HepG2 (cell line): ENCODE results near the gene MPST. TPM values are rescaled to one million over a fixed set of nuclear protein-coding genes. Genes with fewer than 3 reads are reported as not detected.
A peak's percentile ranks its signal among the peaks of the same experiment; 100 is the strongest.

Experiments used
- DRAP1 ChIP-seq: IDR thresholded peaks from 2 replicates; pipeline ENCODE4 v1.6.1; 2016; ENCODE audit warnings: missing genetic modification reagents, missing compliant biosample characterization
- FOSL2 ChIP-seq: sonication (generic); formaldehyde crosslinking; IDR thresholded peaks from 2 replicates; pipeline ENCODE4 v1.4.0; 2020; ENCODE audit warnings: missing genetic modification reagents
- GATA4 ChIP-seq: sonication (generic); IDR thresholded peaks from 2 replicates; pipeline ENCODE4 v1.6.1; 2016; ENCODE audit warnings: antibody characterized with exemption, low read depth, borderline replicate concordance
- GTF2F1 ChIP-seq: fragments of 150-350 bp; IDR thresholded peaks from 2 replicates; pipeline ENCODE4 v1.6.1; 2014; ENCODE audit warnings: low read length
- HNRNPLL ChIP-seq: fragments of 200-400 bp; formaldehyde crosslinking; IDR thresholded peaks from 2 replicates; pipeline ENCODE4 v1.6.1; 2017; ENCODE audit warnings: mild to moderate bottlenecking, low read depth, low read length; ENCODE audit not compliant: poor library complexity, severe bottlenecking
- HOXA3 ChIP-seq: sonication (generic); formaldehyde crosslinking; IDR thresholded peaks from 2 replicates; pipeline ENCODE4 v1.5.0; 2020; ENCODE audit warnings: missing genetic modification reagents
- HOXA5 ChIP-seq: sonication (generic); formaldehyde crosslinking; IDR thresholded peaks from 2 replicates; pipeline ENCODE4 v1.4.0; 2020; ENCODE audit warnings: missing genetic modification reagents
- HOXA9 ChIP-seq: sonication (generic); formaldehyde crosslinking; IDR thresholded peaks from 2 replicates; pipeline ENCODE4 v1.8.1; 2022; ENCODE audit warnings: missing genetic modification reagents, mild to moderate bottlenecking, moderate library complexity, borderline replicate concordance
- PHB2 ChIP-seq: fragments of 450-650 bp; IDR thresholded peaks from 2 replicates; pipeline ENCODE4 v1.6.1; 2018; ENCODE audit not compliant: partially characterized antibody
- PHF21A ChIP-seq: sonication (generic); formaldehyde crosslinking; IDR thresholded peaks from 2 replicates; pipeline ENCODE4 v1.5.0; 2020; ENCODE audit warnings: mild to moderate bottlenecking, missing genetic modification reagents
- REL ChIP-seq: sonication (generic); formaldehyde crosslinking; conservative IDR thresholded peaks from 2 replicates; pipeline ENCODE4 v1.8.0; 2022; ENCODE audit warnings: mild to moderate bottlenecking, missing genetic modification reagents, moderate library complexity
- TAF1 ChIP-seq: sonication (generic); formaldehyde crosslinking; IDR thresholded peaks from 2 replicates; pipeline ENCODE4 v1.4.0; 2020; ENCODE audit warnings: missing genetic modification reagents
- TEAD3 ChIP-seq: optimal IDR thresholded peaks from 2 replicates; pipeline ENCODE3; 2016; ENCODE audit warnings: borderline replicate concordance
- ZBTB10 ChIP-seq: sonication (generic); formaldehyde crosslinking; IDR thresholded peaks from 2 replicates; pipeline ENCODE4 v1.4.0; 2020; ENCODE audit warnings: missing genetic modification reagents, borderline replicate concordance
- ZBTB38 ChIP-seq: sonication (generic); formaldehyde crosslinking; IDR thresholded peaks from 2 replicates; pipeline ENCODE4 v1.5.1; 2020; ENCODE audit warnings: mild to moderate bottlenecking, missing genetic modification reagents
- ZFP36L2 ChIP-seq: sonication (generic); formaldehyde crosslinking; IDR thresholded peaks from 2 replicates; pipeline ENCODE4 v1.4.0; 2020; ENCODE audit warnings: missing genetic modification reagents
- ZNF446 ChIP-seq: sonication (generic); formaldehyde crosslinking; IDR thresholded peaks from 2 replicates; pipeline ENCODE4 v1.5.0; 2020; ENCODE audit warnings: mild to moderate bottlenecking, missing genetic modification reagents
- ZNF792 ChIP-seq: IDR thresholded peaks from 2 replicates; pipeline ENCODE4 v1.6.1; 2016
- ZSCAN20 ChIP-seq: sonication (generic); formaldehyde crosslinking; IDR thresholded peaks from 2 replicates; pipeline ENCODE4 v1.4.0; 2020; ENCODE audit warnings: missing genetic modification reagents, mild to moderate bottlenecking, borderline replicate concordance
- polyA plus RNA-seq, 8 experiments: library from polyadenylated mRNA; depleted of rRNA in 3 of 8; stranded (reverse) in 7 of 8; unstranded in 1 of 8; fragments of >200 nt; fragmentation: Illumina TruSeq in 4 of 8; extraction: Trizol in 4 of 8; gene quantifications; 2 replicates each; pipeline versions ENCODE4 v1.2.1 to v1.2.3, GENCODE V29; 2011 to 2016; ENCODE audit warnings: low read depth in 4 of 8, missing spikeins in 1 of 8, mixed read lengths in 1 of 8; ENCODE audit not compliant: insufficient read depth in 1 of 8
- total RNA-seq, 5 experiments: library from RNA; depleted of rRNA; stranded (reverse); fragments of >200 nt; fragmentation: Illumina TruSeq; extraction: Trizol; gene quantifications; 2 replicates each; pipeline ENCODE4 v1.2.3, GENCODE V29; 2016; ENCODE audit warnings: low read depth in 1 of 5
- TF ChIP-seq, protein P1 (sequence below): sonication (generic); formaldehyde crosslinking; IDR thresholded peaks from 2 replicates; pipeline ENCODE4 v1.4.0; 2020; ENCODE audit warnings: low read depth, mild to moderate bottlenecking, missing genetic modification reagents
- TF ChIP-seq, protein P2 (sequence below): sonication (generic); formaldehyde crosslinking; IDR thresholded peaks from 2 replicates; pipeline ENCODE4 v1.5.1; 2020; ENCODE audit warnings: missing genetic modification reagents, mild to moderate bottlenecking, borderline replicate concordance
- TF ChIP-seq, protein P3 (sequence below): sonication (generic); formaldehyde crosslinking; IDR thresholded peaks from 2 replicates; pipeline ENCODE4 v1.8.1; 2022; ENCODE audit warnings: low read depth, mild to moderate bottlenecking, missing genetic modification reagents

Gene MPST
- total and polyA plus RNA-seq, 2 of the 13 experiments (the other 11 are each of a cell fraction or from before 2014, with no cell fraction given), result 133 to 141 TPM

GRCh38 chr22:37019309-37020191 is at the start of gene MPST, which contains the start of gene TST (continued):
- TF ChIP-seq, protein P1, sequence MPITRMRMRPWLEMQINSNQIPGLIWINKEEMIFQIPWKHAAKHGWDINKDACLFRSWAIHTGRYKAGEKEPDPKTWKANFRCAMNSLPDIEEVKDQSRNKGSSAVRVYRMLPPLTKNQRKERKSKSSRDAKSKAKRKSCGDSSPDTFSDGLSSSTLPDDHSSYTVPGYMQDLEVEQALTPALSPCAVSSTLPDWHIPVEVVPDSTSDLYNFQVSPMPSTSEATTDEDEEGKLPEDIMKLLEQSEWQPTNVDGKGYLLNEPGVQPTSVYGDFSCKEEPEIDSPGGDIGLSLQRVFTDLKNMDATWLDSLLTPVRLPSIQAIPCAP, result no peak
- TF ChIP-seq GTF2F1, result no peak
- 0 out of 2 replicates have a peak, but pooled peaks have one; percentile 21 for TF ChIP-seq GATA4
- no peak for TF ChIP-seq ZFP36L2
- TF ChIP-seq HOXA3 (CRISPR knock-in tag), result peak; percentile 28
- TF ChIP-seq, protein P2, sequence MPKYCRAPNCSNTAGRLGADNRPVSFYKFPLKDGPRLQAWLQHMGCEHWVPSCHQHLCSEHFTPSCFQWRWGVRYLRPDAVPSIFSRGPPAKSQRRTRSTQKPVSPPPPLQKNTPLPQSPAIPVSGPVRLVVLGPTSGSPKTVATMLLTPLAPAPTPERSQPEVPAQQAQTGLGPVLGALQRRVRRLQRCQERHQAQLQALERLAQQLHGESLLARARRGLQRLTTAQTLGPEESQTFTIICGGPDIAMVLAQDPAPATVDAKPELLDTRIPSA (CRISPR knock-in tag), result no peak; the same call in 1 of the 2 replicates
- TF ChIP-seq ZBTB10 (CRISPR knock-in tag), result peak; percentile 12; the same call in 1 of the 2 replicates
- no peak for TF ChIP-seq ZNF792 (CRISPR knock-in tag)
- TF ChIP-seq HOXA5 (CRISPR knock-in tag), result no peak; the same call in 1 of the 2 replicates
- peak; percentile 41 for TF ChIP-seq HNRNPLL
- no peak for TF ChIP-seq REL (CRISPR knock-in tag)
- TF ChIP-seq PHF21A, result peak; percentile 20; the same call in 1 of the 2 replicates
- TF ChIP-seq PHB2, result no peak
- peak; percentile 51; the same call in 1 of the 2 replicates for TF ChIP-seq ZNF446 (CRISPR knock-in tag)
- TF ChIP-seq, protein P3, sequence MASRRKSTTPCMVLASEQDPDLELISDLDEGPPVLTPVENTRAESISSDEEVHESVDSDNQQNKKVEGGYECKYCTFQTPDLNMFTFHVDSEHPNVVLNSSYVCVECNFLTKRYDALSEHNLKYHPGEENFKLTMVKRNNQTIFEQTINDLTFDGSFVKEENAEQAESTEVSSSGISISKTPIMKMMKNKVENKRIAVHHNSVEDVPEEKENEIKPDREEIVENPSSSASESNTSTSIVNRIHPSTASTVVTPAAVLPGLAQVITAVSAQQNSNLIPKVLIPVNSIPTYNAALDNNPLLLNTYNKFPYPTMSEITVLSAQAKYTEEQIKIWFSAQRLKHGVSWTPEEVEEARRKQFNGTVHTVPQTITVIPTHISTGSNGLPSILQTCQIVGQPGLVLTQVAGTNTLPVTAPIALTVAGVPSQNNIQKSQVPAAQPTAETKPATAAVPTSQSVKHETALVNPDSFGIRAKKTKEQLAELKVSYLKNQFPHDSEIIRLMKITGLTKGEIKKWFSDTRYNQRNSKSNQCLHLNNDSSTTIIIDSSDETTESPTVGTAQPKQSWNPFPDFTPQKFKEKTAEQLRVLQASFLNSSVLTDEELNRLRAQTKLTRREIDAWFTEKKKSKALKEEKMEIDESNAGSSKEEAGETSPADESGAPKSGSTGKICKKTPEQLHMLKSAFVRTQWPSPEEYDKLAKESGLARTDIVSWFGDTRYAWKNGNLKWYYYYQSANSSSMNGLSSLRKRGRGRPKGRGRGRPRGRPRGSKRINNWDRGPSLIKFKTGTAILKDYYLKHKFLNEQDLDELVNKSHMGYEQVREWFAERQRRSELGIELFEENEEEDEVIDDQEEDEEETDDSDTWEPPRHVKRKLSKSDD (CRISPR knock-in tag), result 0 out of 2 replicates have a peak, but pooled peaks have one; percentile 9
- peak; percentile 38; the same call in 1 of the 2 replicates for TF ChIP-seq TAF1 (CRISPR knock-in tag)
- TF ChIP-seq FOSL2 (CRISPR knock-in tag), result no peak
- TF ChIP-seq TEAD3 (CRISPR knock-in tag), result no peak
- 0 out of 2 replicates have a peak, but pooled peaks have one; percentile 26 for TF ChIP-seq DRAP1 (CRISPR knock-in tag)
- 0 out of 2 replicates have a peak, but pooled peaks have one; percentile 74 for TF ChIP-seq ZSCAN20 (CRISPR knock-in tag)
- TF ChIP-seq ZBTB38 (CRISPR knock-in tag), result no peak
- TF ChIP-seq HOXA9 (CRISPR knock-in tag), result 0 out of 2 replicates have a peak, but pooled peaks have one; percentile 65
